ENCODE measurements around the gene CACUL1. TPM values are rescaled to one million over a fixed set of nuclear protein-coding genes. Genes with fewer than 3 reads are reported as not detected.

The CACUL1 gene
- total RNA-seq, 1 donor from 2014 or later, result 64.5 TPM

GRCh38 chr10:118753331-118754228 lies 1.2 kb downstream of the CACUL1 start:
- Mint-ChIP-seq H3K4me1 (ENCODE audit: low read depth, unreplicated experiment) (peaks cover 19% of the 10 kb centered on the region), H3K36me3 (ENCODE audit: unreplicated experiment) (no peaks in the 10 kb centered on the region), H3K27me3 (ENCODE audit: unreplicated experiment) (peaks cover 6% of the 10 kb centered on the region), H3K9me3 (ENCODE audit: unreplicated experiment) (peaks cover 5% of the 10 kb centered on the region), H3K27ac (ENCODE audit: unreplicated experiment) (peak overlapping the region; percentile 97), H3K4me3 (ENCODE audit: unreplicated experiment) (peak overlapping the region; percentile 90)
- TF ChIP-seq CTCF (IDR thresholded peaks at IDR 0.05; ENCODE audit: partially characterized antibody, unreplicated experiment), result no peak
- DNase-seq, result no peak

GRCh38 chr10:118752409-118752808 lies 2.4 kb downstream of the CACUL1 start:
- H3K36me3 Mint-ChIP-seq (ENCODE audit: unreplicated experiment), result no peaks in the 10 kb centered on the region
- peaks cover 4% of the 10 kb centered on the region for H3K27me3 Mint-ChIP-seq (ENCODE audit: unreplicated experiment)
- no peak for DNase-seq
- TF ChIP-seq CTCF (IDR thresholded peaks at IDR 0.05; ENCODE audit: partially characterized antibody, unreplicated experiment), result no peak
- no peak overlapping the region for H3K27ac Mint-ChIP-seq (ENCODE audit: unreplicated experiment)
- peaks cover 5% of the 10 kb centered on the region for H3K9me3 Mint-ChIP-seq (ENCODE audit: unreplicated experiment)
- peaks cover 20% of the 10 kb centered on the region for H3K4me1 Mint-ChIP-seq (ENCODE audit: low read depth, unreplicated experiment)
- H3K4me3 Mint-ChIP-seq (ENCODE audit: unreplicated experiment), result peak overlapping the region; percentile 90

- Mint-ChIP-seq H3K27me3 (ENCODE audit: unreplicated experiment) (peaks cover 3% of the 10 kb centered on the region), H3K9me3 (ENCODE audit: unreplicated experiment) (peaks cover 5% of the 10 kb centered on the region), H3K4me3 (ENCODE audit: unreplicated experiment) (peak overlapping the region; percentile 26), H3K36me3 (ENCODE audit: unreplicated experiment) (no peaks in the 10 kb centered on the region), H3K4me1 (ENCODE audit: low read depth, unreplicated experiment) (peaks cover 25% of the 10 kb centered on the region), H3K27ac (ENCODE audit: unreplicated experiment) (no peak overlapping the region)
- DNase-seq, result no peak
- no peak for TF ChIP-seq CTCF (IDR thresholded peaks at IDR 0.05; ENCODE audit: partially characterized antibody, unreplicated experiment)
Measured at GRCh38 chr10:118751265-118751664, 3.5 kb downstream of the CACUL1 start.

GRCh38 chr10:118748041-118748440 lies 6.7 kb downstream of the CACUL1 start:
- Mint-ChIP-seq H3K4me3 (ENCODE audit: unreplicated experiment) (no peak overlapping the region), H3K36me3 (ENCODE audit: unreplicated experiment) (no peaks in the 10 kb centered on the region), H3K27me3 (ENCODE audit: unreplicated experiment) (no peaks in the 10 kb centered on the region), H3K27ac (ENCODE audit: unreplicated experiment) (no peak overlapping the region), H3K4me1 (ENCODE audit: low read depth, unreplicated experiment) (peaks cover 23% of the 10 kb centered on the region), H3K9me3 (ENCODE audit: unreplicated experiment) (peaks cover 3% of the 10 kb centered on the region)
- no peak for DNase-seq
- no peak for TF ChIP-seq CTCF (IDR thresholded peaks at IDR 0.05; ENCODE audit: partially characterized antibody, unreplicated experiment)

- H3K9me3 Mint-ChIP-seq (ENCODE audit: unreplicated experiment), result peaks cover 2% of the 10 kb centered on the region
- no peak overlapping the region for H3K4me3 Mint-ChIP-seq (ENCODE audit: unreplicated experiment)
- H3K27me3 Mint-ChIP-seq (ENCODE audit: unreplicated experiment), result no peaks in the 10 kb centered on the region
- no peak for TF ChIP-seq CTCF (IDR thresholded peaks at IDR 0.05; ENCODE audit: partially characterized antibody, unreplicated experiment)
- H3K27ac Mint-ChIP-seq (ENCODE audit: unreplicated experiment), result no peak overlapping the region
- DNase-seq, result no peak
- H3K4me1 Mint-ChIP-seq (ENCODE audit: low read depth, unreplicated experiment), result peaks cover 24% of the 10 kb centered on the region
- no peaks in the 10 kb centered on the region for H3K36me3 Mint-ChIP-seq (ENCODE audit: unreplicated experiment)
Measured at GRCh38 chr10:118746246-118746645, 8.5 kb downstream of the CACUL1 start.

Data from glutamatergic neuron (in vitro differentiated cells).